GM06990 (cell line): ENCODE measurements around the gene CD99.

Source experiments
- DNase-seq: peaks from one replicate; pipeline ENCODE4 v3.0.0-alpha.2; 2011; ENCODE audit not compliant: insufficient read length; ENCODE audit errors: extremely low read depth
- H3K27me3 ChIP-seq: replicated peaks from 2 replicates; pipeline ENCODE4 v1.6.0; 2011; ENCODE audit warnings: low read length; ENCODE audit not compliant: control insufficient read depth, insufficient read depth
- H3K36me3 ChIP-seq: 2 replicates; pipeline ENCODE4 v1.5.1; 2011; ENCODE audit warnings: low read length; ENCODE audit not compliant: control insufficient read depth, insufficient read depth
- H3K4me3 ChIP-seq: replicated peaks from 2 replicates; pipeline ENCODE4 v1.5.1; 2011; ENCODE audit warnings: low read depth, mild to moderate bottlenecking, control low read depth, low read length
- CTCF ChIP-seq: IDR thresholded peaks from 2 replicates; pipeline ENCODE4 v1.5.1; 2011; ENCODE audit warnings: low read length, control low read depth, mild to moderate bottlenecking, inconsistent platforms; ENCODE audit not compliant: insufficient read depth, poor library complexity, severe bottlenecking

CD99 gene

DNA sequence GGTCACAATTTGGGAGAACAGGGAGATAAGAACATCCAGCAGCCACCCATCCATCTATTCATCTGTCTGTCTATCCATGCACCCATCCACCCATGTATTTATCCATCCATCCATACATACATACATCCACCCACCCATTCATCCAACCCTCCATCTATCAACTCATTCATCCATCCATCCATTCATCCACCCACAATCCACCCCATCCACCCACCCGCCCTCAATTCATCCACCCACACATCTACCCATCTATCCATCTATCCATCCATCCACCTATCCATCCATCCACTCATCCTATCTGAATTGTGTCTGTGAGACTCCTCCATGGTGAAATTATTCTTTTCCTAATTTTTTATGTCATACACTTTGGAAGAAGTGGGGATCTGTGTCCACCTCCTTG, 6.8 kb upstream of the CD99 start:
- H3K27me3 ChIP-seq, result no peaks in the 10 kb centered on the region
- no peak for TF ChIP-seq CTCF
- H3K4me3 ChIP-seq, result no peak overlapping the region
- no peak for DNase-seq
- no peaks in the 10 kb centered on the region for H3K36me3 ChIP-seq

DNA sequence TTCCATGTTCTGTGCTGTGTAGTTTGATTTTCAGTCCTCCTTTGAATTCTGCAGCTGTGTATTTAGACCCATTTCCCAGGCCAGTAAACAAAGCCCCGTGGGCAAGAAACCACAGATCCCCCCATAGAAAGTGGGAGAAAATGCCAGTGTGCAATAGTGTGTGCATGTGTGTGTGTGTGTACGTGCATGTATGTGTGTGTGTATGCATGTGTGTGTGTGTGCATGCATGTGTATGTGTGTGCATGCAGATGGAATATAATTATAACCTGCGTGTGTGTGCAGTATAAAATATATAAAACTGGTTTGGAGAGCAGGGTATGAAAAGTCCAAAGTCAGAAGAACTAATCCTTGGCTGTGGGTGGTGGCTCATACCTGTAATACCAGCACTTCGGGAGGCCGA, 5.2 kb upstream of the CD99 start:
- H3K4me3 ChIP-seq, result no peak overlapping the region
- TF ChIP-seq CTCF, result no peak
- no peak for DNase-seq
- no peaks in the 10 kb centered on the region for H3K27me3 ChIP-seq
- no peaks in the 10 kb centered on the region for H3K36me3 ChIP-seq

DNA sequence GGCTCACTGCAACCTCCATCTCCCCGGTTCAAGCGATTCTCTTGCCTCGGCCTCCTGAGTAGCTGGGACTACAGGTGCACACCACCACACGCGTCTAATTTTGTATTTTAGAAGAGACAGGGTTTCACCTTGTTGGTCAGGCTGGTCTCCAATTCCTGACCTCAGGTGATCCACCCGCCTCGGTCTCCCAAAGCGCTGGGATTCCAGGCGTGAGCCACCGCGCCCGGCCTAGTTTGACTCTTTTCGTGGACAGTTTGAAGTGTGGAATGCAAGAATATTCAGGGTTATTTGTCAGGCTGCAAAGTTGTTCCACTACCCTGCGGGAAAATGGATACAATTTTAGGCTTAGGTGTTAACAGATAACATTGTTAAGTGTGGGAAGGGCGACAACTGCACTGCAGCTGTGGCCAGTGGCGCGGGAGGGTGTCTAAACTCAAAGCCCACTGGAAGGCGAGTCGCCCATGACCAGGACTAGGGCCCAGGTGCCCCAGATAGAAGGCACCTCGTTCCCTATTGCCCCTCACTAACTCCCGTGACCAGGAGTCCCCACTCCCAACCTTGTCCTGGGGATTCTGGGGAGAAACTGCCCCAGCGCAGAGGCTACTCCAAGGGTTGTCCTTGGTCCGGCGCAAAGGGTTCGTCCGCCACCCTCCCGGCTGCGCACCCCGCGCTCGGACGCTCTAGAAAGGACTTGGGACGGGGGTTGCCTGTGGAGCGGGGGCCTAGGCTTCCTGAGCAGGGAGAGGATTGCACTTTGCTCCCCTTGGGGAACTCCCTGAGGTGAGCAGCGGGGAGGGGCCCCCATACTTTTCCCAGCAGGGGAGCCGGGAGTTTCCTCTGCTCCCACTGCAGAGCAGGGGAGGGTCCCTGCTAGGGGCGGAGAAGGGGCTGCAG, 1.1 kb upstream of the CD99 start:
- peak overlapping the region; percentile 31 for H3K4me3 ChIP-seq
- no peaks in the 10 kb centered on the region for H3K36me3 ChIP-seq
- TF ChIP-seq CTCF, result no peak
- DNase-seq, result no peak
- no peaks in the 10 kb centered on the region for H3K27me3 ChIP-seq

- no peak for TF ChIP-seq CTCF
- H3K27me3 ChIP-seq, result no peaks in the 10 kb centered on the region
- H3K36me3 ChIP-seq, result no peaks in the 10 kb centered on the region
- peak overlapping the region; percentile 73 for H3K4me3 ChIP-seq
- DNase-seq, result no peak
Observed at GRCh38 chrX:2691543-2692220, 587 bp downstream of the CD99 start.

- Histone ChIP-seq H3K27me3 (no peaks in the 10 kb centered on the region), H3K36me3 (no peaks in the 10 kb centered on the region), H3K4me3 (peak overlapping the region; percentile 73)
- TF ChIP-seq CTCF, result no peak
- no peak for DNase-seq
Observed at GRCh38 chrX:2692221-2693112, 1.4 kb downstream of the CD99 start.
